Neural cell (in vitro differentiated cells): Measurements from ENCODE around the gene CASKIN1.

ENCODE experiments used
- CTCF ChIP-seq: fragments of 450-650 bp; IDR thresholded peaks from 2 replicates; pipeline ENCODE4 v1.5.1; 2014; ENCODE audit warnings: antibody characterized with exemption, mild to moderate bottlenecking, moderate library complexity; ENCODE audit not compliant: poor library complexity, severe bottlenecking
- EZH2 ChIP-seq: fragments of 200-600, 300-800 bp; shearing (Covaris generic), sonication (generic); IDR thresholded peaks from 2 replicates; pipeline ENCODE4 v1.6.1; 2014; ENCODE audit warnings: antibody characterized with exemption, low read length, borderline replicate concordance, mild to moderate bottlenecking; ENCODE audit not compliant: insufficient read depth, poor library complexity, severe bottlenecking

DNA sequence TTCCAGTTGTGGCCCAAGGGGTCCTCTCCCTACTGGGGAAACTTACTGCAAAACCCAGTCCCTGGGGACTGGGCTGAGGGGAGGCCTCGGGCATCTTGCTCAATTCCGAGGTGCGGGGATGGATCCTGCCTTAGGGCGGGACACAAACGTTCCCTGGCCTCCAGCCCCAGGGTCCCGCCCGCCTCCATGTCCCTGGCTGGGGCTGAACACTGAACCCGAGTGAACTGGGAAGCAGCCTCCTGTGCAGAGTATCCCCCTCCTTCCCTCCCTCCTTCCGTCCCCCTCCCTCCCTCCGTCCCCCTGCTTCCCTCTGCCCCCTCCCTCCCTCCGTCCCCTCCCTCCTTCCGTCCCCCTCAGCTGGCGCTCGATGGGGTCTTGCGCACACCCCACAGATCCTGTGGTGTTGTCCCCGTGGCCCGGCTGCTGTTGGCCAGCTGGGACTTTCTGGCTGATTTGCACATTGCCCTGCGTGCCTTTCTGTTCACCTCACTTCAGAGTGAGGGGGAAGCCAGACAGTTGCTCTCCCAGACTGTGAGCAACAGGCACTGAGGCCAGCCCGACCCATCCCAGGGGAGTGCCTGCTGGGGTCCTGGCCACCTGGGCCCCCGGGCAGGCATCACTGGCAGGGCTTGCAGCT lies 35.4 kb downstream of the CASKIN1 start:
- TF ChIP-seq CTCF = no peak
- TF ChIP-seq EZH2 = no peak
